Activated CD4-positive, alpha-beta T cell treated with anti-CD3 and anti-CD28 coated beads, Interleukin-2, amount 50 U/mL, for 24 hours (primary cell): ENCODE data around the gene GNAZ.

Experiments used
- DNase-seq, 2 donors: peaks; one replicate each; pipeline ENCODE4 v3.0.0-alpha.2; 2020; ENCODE audit warnings: low read depth in 1 of 2, low spot score in 1 of 2

The GNAZ gene

GRCh38 chr22:23075525-23076216, 5.4 kb downstream of the GNAZ start:
- no peak for DNase-seq

GRCh38 chr22:23076896-23077572, 6.7 kb downstream of the GNAZ start:
- no peak for DNase-seq

- DNase-seq = no peak
Observed at GRCh38 chr22:23077627-23078461, 7.5 kb downstream of the GNAZ start.

- no peak for DNase-seq
Observed at GRCh38 chr22:23078462-23078787, 8.1 kb downstream of the GNAZ start.

- no peak for DNase-seq
Observed at GRCh38 chr22:23079240-23079768, 9.0 kb downstream of the GNAZ start.

GRCh38 chr22:23079814-23080521, 9.6 kb downstream of the GNAZ start:
- no peak for DNase-seq

- DNase-seq = no peak
Observed at GRCh38 chr22:23080613-23081290, 10.4 kb downstream of the GNAZ start.

GRCh38 chr22:23082534-23083314, 12.4 kb downstream of the GNAZ start:
- no peak for DNase-seq

GRCh38 chr22:23083315-23084021, 13.1 kb downstream of the GNAZ start:
- DNase-seq = no peak

- no peak for DNase-seq
Observed at GRCh38 chr22:23084453-23085350, 14.4 kb downstream of the GNAZ start.

- DNase-seq = no peak
Observed at GRCh38 chr22:23085351-23085671, 15.0 kb downstream of the GNAZ start.

- DNase-seq = no peak
Observed at GRCh38 chr22:23085785-23086184, 15.5 kb downstream of the GNAZ start.

- DNase-seq = no peak
Observed at GRCh38 chr22:23086263-23086662, 15.9 kb downstream of the GNAZ start.

GRCh38 chr22:23086787-23087186, 16.5 kb downstream of the GNAZ start:
- no peak for DNase-seq

GRCh38 chr22:23088199-23088604, 17.9 kb downstream of the GNAZ start:
- no peak for DNase-seq

GRCh38 chr22:23089010-23089409, 18.7 kb downstream of the GNAZ start:
- DNase-seq = no peak

- DNase-seq = no peak
Observed at GRCh38 chr22:23089633-23090456, 19.5 kb downstream of the GNAZ start.

- DNase-seq = no peak
Observed at GRCh38 chr22:23090457-23090835, 20.1 kb downstream of the GNAZ start.
